ENCODE results near the gene TRPC6. TPM values are rescaled to one million over a fixed set of nuclear protein-coding genes. Genes with fewer than 3 reads are reported as not detected.

The TRPC6 gene
- total RNA-seq, 1 donor from 2014 or later, result not detected

DNA sequence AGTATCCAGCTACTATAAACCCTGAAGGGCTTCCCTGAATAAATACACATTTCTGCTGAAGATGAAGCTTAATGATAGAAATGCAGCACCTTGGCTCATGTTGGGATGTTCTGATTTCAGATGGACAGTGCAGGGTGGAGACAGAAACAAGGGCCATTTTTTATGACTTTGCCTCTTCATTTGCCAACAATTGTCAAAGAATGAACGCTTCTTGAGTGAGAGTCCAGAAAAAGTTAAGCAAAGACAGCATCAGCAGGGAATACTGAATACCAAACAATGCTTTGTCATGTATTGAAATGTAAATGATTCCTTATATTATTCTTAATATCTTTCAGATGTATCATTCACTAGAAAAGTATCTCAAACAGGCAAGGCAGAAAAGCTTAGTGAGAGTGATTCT is 84.9 kb downstream of the TRPC6 start:
- Histone ChIP-seq H3K4me3 (ENCODE audit: low read depth, low read length) (no peak overlapping the region), H3K27me3 (ENCODE audit: control insufficient read depth, insufficient read depth, low read length) (no peaks in the 10 kb centered on the region), H3K36me3 (ENCODE audit: control insufficient read depth, insufficient read depth, low read length) (no peaks in the 10 kb centered on the region)
- DNase-seq (ENCODE audit: low read depth), result no peak
- TF ChIP-seq, protein P1, sequence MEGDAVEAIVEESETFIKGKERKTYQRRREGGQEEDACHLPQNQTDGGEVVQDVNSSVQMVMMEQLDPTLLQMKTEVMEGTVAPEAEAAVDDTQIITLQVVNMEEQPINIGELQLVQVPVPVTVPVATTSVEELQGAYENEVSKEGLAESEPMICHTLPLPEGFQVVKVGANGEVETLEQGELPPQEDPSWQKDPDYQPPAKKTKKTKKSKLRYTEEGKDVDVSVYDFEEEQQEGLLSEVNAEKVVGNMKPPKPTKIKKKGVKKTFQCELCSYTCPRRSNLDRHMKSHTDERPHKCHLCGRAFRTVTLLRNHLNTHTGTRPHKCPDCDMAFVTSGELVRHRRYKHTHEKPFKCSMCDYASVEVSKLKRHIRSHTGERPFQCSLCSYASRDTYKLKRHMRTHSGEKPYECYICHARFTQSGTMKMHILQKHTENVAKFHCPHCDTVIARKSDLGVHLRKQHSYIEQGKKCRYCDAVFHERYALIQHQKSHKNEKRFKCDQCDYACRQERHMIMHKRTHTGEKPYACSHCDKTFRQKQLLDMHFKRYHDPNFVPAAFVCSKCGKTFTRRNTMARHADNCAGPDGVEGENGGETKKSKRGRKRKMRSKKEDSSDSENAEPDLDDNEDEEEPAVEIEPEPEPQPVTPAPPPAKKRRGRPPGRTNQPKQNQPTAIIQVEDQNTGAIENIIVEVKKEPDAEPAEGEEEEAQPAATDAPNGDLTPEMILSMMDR (IDR thresholded peaks at IDR 0.05; ENCODE audit: insufficient read depth, low read length, poor library complexity, severe bottlenecking), result no peak

DNA sequence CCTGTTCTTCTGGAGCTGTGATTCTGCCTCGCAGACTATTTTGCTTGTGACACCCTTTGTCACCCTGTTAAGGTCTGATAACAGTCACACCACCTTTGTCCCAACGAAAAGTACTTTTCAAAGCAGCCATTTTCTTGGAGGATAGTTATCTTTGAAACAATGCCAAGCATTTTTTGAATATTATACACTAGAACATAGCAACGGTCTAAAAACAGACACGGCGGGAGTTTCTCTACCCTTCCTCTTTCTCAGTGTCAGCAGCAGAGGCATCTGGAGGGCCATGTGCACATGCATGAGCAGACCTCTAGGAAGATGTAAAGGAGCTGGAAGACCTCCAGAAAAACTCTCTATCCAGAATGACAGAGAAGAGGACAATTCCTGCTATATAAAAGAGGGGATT is 86.5 kb downstream of the TRPC6 start:
- TF ChIP-seq, protein P1 (IDR thresholded peaks at IDR 0.05; ENCODE audit: insufficient read depth, low read length, poor library complexity, severe bottlenecking), result no peak
- Histone ChIP-seq H3K36me3 (ENCODE audit: control insufficient read depth, insufficient read depth, low read length) (no peaks in the 10 kb centered on the region), H3K27me3 (ENCODE audit: control insufficient read depth, insufficient read depth, low read length) (no peaks in the 10 kb centered on the region), H3K4me3 (ENCODE audit: low read depth, low read length) (no peak overlapping the region)
- no peak for DNase-seq (ENCODE audit: low read depth)

DNA sequence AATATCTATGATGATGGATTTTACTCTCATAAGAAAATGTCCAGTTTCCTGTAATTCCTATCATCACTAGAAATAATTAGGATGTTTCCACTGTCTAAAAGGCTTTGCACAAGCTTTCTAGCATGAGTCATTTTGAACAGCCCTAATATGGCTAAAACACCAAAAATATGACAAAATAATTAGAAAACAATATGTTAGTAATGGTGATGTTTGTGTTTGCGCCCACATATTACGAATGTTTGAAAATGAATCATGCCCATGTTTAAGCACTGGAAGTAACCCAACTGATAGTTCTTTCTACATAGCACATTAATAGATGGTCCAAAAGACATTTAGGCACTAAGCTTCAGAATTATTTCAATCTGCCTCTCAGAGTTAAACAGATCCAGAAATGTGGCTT is 96.0 kb downstream of the TRPC6 start:
- Histone ChIP-seq H3K4me3 (ENCODE audit: low read depth, low read length) (no peak overlapping the region), H3K36me3 (ENCODE audit: control insufficient read depth, insufficient read depth, low read length) (no peaks in the 10 kb centered on the region), H3K27me3 (ENCODE audit: control insufficient read depth, insufficient read depth, low read length) (no peaks in the 10 kb centered on the region)
- TF ChIP-seq, protein P1 (IDR thresholded peaks at IDR 0.05; ENCODE audit: insufficient read depth, low read length, poor library complexity, severe bottlenecking), result no peak
- no peak for DNase-seq (ENCODE audit: low read depth)

DNA sequence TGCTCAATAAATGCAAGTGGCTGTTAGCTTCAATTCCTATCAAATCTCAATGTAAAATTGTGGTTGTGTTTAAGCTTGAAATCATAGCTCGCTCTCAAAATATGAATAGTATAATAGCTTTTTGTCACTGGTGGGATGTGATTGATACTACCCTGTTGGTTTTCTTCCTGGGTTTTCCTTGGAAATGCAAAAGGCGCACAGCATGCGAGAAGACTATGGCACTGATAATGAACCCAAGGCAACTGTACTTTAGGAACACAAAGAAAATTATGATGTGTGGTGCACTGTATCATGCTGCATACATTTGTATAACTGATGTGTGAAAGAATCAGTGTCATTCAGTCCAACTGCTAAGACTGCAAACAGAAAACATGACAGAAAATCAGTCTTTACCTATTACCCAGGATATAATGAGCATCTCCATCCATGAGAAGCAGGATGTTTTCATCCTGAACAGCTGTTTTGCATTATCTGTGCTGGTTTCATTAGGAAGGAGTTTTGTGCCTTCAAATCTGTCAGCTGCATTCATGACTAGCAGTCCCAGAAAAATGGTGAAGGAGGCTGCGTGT is 101.2 kb downstream of the TRPC6 start:
- no peak overlapping the region for H3K4me3 ChIP-seq (ENCODE audit: low read depth, low read length)
- TF ChIP-seq, protein P1 (IDR thresholded peaks at IDR 0.05; ENCODE audit: insufficient read depth, low read length, poor library complexity, severe bottlenecking), result no peak
- no peaks in the 10 kb centered on the region for H3K27me3 ChIP-seq (ENCODE audit: control insufficient read depth, insufficient read depth, low read length)
- no peak for DNase-seq (ENCODE audit: low read depth)
- no peaks in the 10 kb centered on the region for H3K36me3 ChIP-seq (ENCODE audit: control insufficient read depth, insufficient read depth, low read length)

DNA sequence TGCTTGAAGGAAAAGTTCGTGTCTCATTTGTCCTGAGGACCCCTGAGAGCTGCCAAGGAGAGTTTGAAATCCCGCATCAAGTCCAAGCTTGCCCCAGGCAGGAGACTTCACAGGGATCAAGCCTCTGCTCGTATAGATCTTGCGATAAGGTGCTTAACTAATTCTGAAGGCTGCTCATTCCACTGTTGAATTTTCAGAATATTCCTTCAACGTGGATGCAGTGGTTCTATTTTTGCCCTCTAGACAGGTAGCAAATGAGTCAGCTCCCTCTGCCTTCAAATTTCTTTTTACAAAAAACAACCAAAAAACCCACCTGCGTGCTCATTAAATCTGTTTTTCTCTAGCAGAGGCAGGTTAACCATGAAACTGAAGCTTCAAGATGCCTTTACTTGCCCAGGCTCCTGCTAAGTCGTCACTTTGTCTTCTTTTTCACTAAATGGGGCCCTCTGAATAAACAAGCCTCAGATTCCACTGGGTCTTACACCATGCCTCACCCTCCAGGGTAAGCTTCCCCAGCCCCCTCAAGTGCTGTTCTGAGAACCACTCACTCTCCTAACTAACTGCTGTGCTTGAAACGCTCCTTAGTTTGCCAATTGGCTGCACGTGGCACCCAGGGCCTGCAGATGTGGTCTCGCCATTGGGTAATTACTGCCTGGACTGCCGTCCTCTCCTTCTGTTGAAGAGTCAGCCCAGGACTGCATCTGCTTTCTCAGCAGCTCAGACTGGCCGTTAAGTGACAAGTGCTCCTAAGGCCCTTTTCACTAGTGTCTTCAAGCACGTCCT is 105.0 kb downstream of the TRPC6 start:
- Histone ChIP-seq H3K4me3 (ENCODE audit: low read depth, low read length) (no peak overlapping the region), H3K27me3 (ENCODE audit: control insufficient read depth, insufficient read depth, low read length) (no peaks in the 10 kb centered on the region), H3K36me3 (ENCODE audit: control insufficient read depth, insufficient read depth, low read length) (no peaks in the 10 kb centered on the region)
- TF ChIP-seq, protein P1 (IDR thresholded peaks at IDR 0.05; ENCODE audit: insufficient read depth, low read length, poor library complexity, severe bottlenecking), result no peak
- DNase-seq (ENCODE audit: low read depth), result no peak
